Stimulated activated CD4-positive, alpha-beta T cell treated with anti-CD3 and anti-CD28 coated beads, Interleukin-4, amount 100 ng/mL, for 24 hours (primary cell): Measurements from ENCODE around the gene AMPH.
A peak's percentile ranks its signal among the peaks of the same experiment; 100 is the strongest.
"Not testable (repeated sequence)": the region's sequence is repeated elsewhere in the genome, so short reads cannot be mapped to it uniquely, and the experiment has no call there.

Experiments
- DNase-seq: peaks from one replicate; pipeline ENCODE4 v3.0.0-alpha.2; 2020

The AMPH gene

GRCh38 chr7:38453826-38454225 lies 177.3 kb downstream of the AMPH start:
- no peak for DNase-seq

GRCh38 chr7:38453168-38453567 lies 178.0 kb downstream of the AMPH start:
- DNase-seq, result no peak

GRCh38 chr7:38452681-38453108 lies 178.5 kb downstream of the AMPH start:
- no peak for DNase-seq

GRCh38 chr7:38451840-38452239 lies 179.3 kb downstream of the AMPH start:
- no peak for DNase-seq

- no peak for DNase-seq
These were observed 182.5 kb downstream of the AMPH start for GRCh38 chr7:38448584-38449234.

- DNase-seq, result no peak
These were observed 183.1 kb downstream of the AMPH start for GRCh38 chr7:38448054-38448453.

- peak; percentile 12 for DNase-seq
These were observed 192.2 kb downstream of the AMPH start for GRCh38 chr7:38438970-38439369.

- DNase-seq, result no peak
These were observed 198.5 kb downstream of the AMPH start for GRCh38 chr7:38432671-38433070.

GRCh38 chr7:38432080-38432479 lies 199.1 kb downstream of the AMPH start:
- DNase-seq, result no peak

GRCh38 chr7:38429057-38429456 lies 202.1 kb downstream of the AMPH start:
- DNase-seq, result no peak

GRCh38 chr7:38428041-38428440 lies 203.1 kb downstream of the AMPH start:
- no peak for DNase-seq

- no peak for DNase-seq
These were observed 203.8 kb downstream of the AMPH start for GRCh38 chr7:38427279-38427955.

- no peak for DNase-seq
These were observed 205.7 kb downstream of the AMPH start for GRCh38 chr7:38425509-38425908.

- no peak for DNase-seq
These were observed 206.3 kb downstream of the AMPH start for GRCh38 chr7:38424750-38425463.

- DNase-seq, result no peak
These were observed 217.4 kb downstream of the AMPH start for GRCh38 chr7:38413784-38414183.

- no peak for DNase-seq
These were observed 219.8 kb downstream of the AMPH start for GRCh38 chr7:38411404-38411803.

- no peak for DNase-seq
These were observed 221.1 kb downstream of the AMPH start for GRCh38 chr7:38410056-38410455.

- DNase-seq, result no peak
These were observed 221.6 kb downstream of the AMPH start for GRCh38 chr7:38409531-38409930.

GRCh38 chr7:38398725-38399321 lies 232.3 kb downstream of the AMPH start:
- DNase-seq, result peak; percentile 57

- DNase-seq, result no peak
These were observed 234.3 kb downstream of the AMPH start for GRCh38 chr7:38396852-38397251.

GRCh38 chr7:38395921-38396552 lies 235.1 kb downstream of the AMPH start:
- DNase-seq, result not testable (repeated sequence)

GRCh38 chr7:38394660-38395059 lies 236.5 kb downstream of the AMPH start:
- no peak for DNase-seq

- DNase-seq, result no peak
These were observed 237.3 kb downstream of the AMPH start for GRCh38 chr7:38393874-38394273.
